Head of caudate nucleus (tissue), 42 donors: ENCODE measurements around the gene TMEM203.

ENCODE experiments used
- DNase-seq, 42 donors: peaks; one replicate each; pipeline versions ENCODE4 v3.0.0 to v3.0.0-alpha.2; 2020 to 2021; ENCODE audit warnings: mixed read lengths in 7 of 42
- intact Hi-C: fragments of 100-400 bp; cut with DNase I; formaldehyde crosslinking; loops from one replicate; pipeline ENCODE4 v1.15.0; 2022

The TMEM203 gene

GRCh38 chr9:137222190-137223077 lies 17.0 kb upstream of the TMEM203 start, which contains the start of gene RNF208:
RNF208 (minus strand) TSS chr9:137222240; CDS start chr9:137221212, 1,028 bp downstream.
- peak in 16 of 42 donors; percentile 22 to 63 (median 42) for DNase-seq
- intact Hi-C loops = no loop called here

GRCh38 chr9:137221506-137222111 lies 16.2 kb upstream of the TMEM203 start:
- peak in 1 of 42 donors; percentile 20 for DNase-seq
- intact Hi-C loops = no loop called here

GRCh38 chr9:137221095-137221505 lies 15.7 kb upstream of the TMEM203 start:
- DNase-seq = no peak
- intact Hi-C loops = no loop called here

GRCh38 chr9:137220317-137221094 lies 15.1 kb upstream of the TMEM203 start:
- intact Hi-C loops = no loop called here
- peak in 1 of 42 donors; percentile 18 for DNase-seq

GRCh38 chr9:137219757-137220316 lies 14.4 kb upstream of the TMEM203 start:
- no peak for DNase-seq
- intact Hi-C loops = no loop called here

- intact Hi-C loops = no loop called here
- no peak for DNase-seq
Measured at GRCh38 chr9:137218754-137219271, 13.4 kb upstream of the TMEM203 start.

- intact Hi-C loops = no loop called here
- no peak for DNase-seq
Measured at GRCh38 chr9:137218212-137218753, 12.8 kb upstream of the TMEM203 start.

GRCh38 chr9:137217276-137218211 lies 12.1 kb upstream of the TMEM203 start:
- no peak for DNase-seq
- intact Hi-C loops = no loop called here

- intact Hi-C loops = no loop called here
- DNase-seq = no peak
Measured at GRCh38 chr9:137216188-137216965, 10.9 kb upstream of the TMEM203 start.

- intact Hi-C loops = no loop called here
- no peak for DNase-seq
Measured at GRCh38 chr9:137215196-137215986, 9.9 kb upstream of the TMEM203 start.

- DNase-seq = no peak
- intact Hi-C loops = no loop called here
Measured at GRCh38 chr9:137214620-137215019, 9.2 kb upstream of the TMEM203 start.

GRCh38 chr9:137213160-137214060 lies 8.0 kb upstream of the TMEM203 start:
- intact Hi-C loops = no loop called here
- DNase-seq = peak in 3 of 42 donors; percentile 36 to 47 (median 43)

GRCh38 chr9:137212520-137212919 lies 7.1 kb upstream of the TMEM203 start:
- no peak for DNase-seq
- intact Hi-C loops = no loop called here

GRCh38 chr9:137211532-137211931 lies 6.1 kb upstream of the TMEM203 start:
- no peak for DNase-seq
- intact Hi-C loops = no loop called here

GRCh38 chr9:137206602-137207001 lies 1.2 kb upstream of the TMEM203 start:
- DNase-seq = no peak
- intact Hi-C loops = no loop called here
